Activated naive CD4-positive, alpha-beta T cell treated with anti-CD3 and anti-CD28 coated beads, Interleukin-2, amount 50 U/mL, for 16 hours (primary cell): ENCODE results near the gene ARPP21.

Experiments
- DNase-seq: peaks from one replicate; pipeline ENCODE4 v3.0.0-alpha.2; 2020

Gene ARPP21

DNA sequence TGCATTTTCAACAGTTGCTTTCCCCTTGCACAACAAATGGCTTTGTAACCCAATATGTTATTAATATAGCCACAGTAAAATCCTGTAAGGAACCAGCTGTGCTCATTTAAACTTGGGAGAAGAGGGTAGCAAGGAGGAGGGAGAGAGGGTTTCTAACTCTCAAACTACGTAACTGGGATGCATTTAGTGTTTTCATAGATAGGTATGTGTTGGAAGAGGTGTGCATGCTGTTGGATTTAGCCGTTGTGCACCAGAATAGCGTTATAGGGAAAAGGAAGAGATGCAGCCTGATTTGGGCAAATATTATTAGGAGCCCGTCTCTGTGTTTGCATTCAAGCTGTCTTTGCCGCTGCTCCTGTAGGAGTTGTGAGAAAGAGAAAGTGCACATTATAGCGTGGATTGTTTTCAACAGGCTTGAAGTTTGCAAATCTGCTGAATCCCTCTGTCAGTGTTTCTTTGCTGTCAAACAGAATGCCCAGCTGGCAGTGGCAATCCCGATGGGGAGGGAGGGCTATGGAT lies 39.4 kb downstream of the ARPP21 start:
- no peak for DNase-seq

DNA sequence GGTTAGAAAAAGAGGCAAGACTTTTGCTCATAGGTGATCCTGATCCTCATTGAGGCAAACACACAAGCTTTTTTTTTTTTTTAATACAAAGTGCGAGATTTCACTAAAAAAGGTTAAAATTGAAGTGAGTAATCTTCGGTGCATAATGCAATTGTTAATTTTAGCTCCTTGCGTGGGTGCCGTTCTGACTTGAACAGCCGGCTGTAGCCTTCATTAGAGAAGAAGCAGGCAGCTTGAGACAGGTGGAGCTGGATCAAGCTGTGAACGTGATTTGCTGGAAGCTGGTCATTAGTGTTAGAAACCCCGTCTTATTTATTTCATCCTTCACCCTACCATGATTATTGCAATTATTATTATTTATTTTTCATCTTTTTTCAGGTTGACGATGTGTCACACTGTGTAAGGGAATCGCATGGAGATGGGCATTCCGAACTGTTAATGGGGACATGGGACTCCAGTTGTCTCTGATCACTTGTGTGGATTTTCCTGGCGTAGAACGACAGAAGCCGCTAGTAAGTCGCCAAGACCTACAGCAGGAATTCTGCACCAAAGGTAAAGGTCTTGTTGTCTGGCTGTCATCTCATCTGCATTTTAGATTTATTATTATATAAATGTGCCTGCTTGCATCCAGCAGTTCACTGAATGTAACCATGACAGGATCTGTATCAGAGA lies 40.2 kb downstream of the ARPP21 start:
- no peak for DNase-seq

DNA sequence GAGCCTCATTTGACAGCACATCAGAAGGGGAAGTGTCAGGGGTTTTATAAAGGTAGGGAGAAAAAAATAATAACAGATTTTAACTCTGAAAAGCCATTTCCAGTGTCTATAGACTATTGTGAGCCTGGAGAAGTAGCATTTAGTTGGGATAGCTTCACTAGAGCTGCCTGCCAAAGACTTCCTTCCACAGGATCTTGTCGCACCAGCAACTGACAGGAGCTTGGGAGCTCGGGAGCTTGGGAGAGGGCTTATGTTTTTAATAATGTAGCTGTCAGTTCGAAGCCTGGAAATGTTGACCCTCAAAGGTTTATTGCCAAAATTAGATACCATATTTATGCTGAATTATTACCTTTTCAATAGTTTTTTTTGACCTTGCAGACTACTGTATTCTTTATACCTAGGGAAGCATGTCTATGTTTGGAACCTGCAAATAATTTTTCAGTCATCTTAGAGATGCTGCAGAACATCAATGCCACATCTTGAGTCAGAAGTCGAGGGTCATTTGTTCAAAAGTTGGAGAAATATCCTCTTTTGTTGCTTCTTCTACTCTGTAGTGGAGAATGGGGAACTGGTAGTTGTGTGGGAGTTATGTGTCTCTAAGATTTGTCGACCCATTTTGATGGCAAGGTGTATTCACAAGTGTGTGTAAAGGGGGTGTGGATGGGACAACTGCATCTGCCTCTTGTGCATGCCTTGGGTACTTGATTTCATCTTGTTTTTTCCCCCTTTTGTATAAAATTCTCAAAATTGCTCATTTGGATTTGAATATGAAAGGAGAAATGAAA lies 41.7 kb downstream of the ARPP21 start:
- DNase-seq = no peak

DNA sequence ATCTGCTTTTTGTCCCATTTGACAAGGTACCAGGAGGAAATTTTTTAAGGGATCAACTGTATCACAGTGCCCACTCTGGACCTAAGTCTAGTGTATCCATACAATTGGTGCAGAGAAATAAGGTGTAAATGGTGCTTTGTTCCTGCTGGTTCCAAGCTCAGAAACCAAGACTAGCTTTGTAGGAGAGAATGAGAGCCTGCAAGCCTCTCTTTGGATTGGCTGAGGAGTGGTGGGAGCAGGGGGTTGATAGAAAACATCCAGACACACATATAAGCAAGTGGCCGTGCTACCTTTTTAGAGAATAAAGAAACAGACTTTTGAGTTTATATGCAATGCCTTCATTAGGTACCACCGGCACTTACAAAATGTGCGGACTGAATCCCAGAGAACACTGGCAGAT lies 45.8 kb downstream of the ARPP21 start:
- DNase-seq = no peak

DNA sequence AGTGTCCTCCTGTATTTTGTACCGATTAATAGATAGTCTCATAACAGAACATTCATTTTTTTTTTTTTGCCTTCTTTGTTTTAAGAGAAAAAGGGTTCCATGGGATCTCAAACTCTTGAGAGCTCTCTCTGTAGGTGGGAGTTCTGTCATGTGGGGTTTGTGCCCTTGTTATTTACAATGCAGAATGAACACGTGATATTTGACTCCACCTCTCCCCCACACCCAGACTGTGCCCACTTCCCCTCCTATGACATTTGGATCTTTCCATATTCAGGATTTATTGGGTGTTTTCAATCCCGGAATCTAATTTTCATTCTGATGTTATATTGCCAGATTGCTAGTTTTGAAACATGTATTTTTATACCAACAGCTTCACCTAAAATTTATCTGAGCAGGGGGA lies 49.5 kb downstream of the ARPP21 start:
- no peak for DNase-seq

DNA sequence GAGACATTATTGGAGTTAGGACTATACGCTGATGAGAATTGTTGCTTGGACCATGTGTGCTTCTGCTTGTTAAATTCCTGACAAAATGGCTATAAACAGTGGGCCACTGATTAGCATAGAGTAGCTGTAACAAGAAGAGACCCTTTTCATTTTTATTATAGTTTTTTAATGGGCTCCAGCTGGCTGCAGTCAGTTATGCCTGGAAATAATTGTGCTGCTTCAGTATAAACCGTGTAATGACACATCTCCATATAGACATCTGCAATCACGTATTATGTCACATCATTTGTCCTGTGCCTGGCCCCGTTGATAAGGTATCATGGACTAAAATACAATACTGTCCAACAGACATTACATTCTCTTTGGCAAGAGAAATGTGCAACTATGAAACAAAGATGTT lies 50.9 kb downstream of the ARPP21 start:
- DNase-seq = no peak

DNA sequence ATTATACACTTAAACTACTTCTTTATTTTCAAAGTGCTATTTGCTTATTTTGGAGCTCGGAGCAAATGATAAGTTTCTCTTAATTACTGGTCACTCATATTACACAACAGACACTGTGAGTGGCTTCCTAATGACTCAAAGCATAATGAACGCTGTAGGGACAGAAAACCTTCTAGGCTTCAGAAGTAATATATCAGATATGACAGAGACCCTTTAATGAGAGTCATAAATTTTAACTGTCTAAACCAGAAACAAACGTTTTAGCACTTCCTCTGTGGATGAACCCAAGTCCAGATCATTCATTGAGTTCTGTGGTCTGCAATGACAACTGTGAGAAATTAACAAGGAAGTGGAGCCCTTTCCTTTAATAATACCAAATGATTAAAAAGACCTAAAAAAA lies 66.6 kb downstream of the ARPP21 start:
- DNase-seq = no peak

DNA sequence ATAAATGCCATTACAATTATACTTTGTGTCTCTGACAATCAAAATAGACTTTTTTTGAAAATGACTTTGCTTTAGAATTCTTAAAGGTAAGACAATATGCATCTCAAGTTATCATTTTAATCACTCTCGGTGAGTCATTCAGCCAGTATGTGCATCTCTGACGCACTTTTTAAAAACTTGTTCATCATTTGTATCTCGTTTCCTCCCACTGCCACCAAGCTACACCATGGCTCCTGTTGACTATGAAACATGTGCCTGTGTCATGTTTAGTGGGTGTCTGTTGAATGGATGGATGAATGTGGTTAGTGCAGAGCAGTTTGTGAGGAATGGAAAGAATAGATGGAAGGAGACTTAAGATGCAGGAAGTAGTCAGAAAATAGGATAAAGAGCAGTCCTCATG lies 68.6 kb downstream of the ARPP21 start:
- DNase-seq = no peak

DNA sequence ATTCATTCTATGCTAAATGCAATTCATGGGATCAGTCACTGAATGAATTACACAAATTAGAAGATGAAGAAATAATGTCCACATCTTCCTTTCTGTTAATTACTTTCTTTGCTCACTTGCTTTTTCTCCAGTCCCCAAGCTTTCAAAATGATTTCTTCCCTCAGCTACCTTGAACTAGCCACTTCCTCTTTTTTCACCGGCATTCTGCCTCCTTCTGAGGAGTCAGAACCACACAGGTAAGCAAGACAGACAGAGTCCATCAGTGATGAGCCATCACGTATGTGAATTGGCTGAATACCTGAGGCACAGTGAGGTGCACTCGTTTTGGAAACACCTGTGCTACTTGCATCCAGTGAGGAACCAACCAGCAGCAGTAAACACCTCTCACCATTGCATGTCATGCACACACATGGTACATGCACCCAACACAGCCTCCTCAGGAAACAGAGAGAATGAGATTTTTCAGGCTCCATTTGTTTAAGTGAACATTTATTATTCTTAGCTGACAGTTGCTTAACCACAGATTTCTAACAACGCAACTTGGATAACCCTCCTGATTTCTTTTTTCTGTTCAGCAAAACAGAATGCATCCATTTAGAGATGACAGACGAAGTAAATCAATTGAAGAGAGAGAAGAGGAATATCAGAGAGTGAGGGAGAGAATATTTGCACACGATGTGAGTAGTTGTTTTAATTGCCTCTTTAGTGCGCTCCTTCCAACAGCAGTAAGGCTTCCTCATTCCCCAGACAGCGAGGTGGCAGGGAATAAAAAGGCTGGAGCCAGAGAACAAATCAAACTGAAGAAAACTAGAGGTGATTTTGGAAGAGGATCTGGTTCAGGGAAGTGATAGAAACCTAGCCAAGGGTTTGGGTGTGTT lies 69.3 kb downstream of the ARPP21 start:
- DNase-seq = no peak

DNA sequence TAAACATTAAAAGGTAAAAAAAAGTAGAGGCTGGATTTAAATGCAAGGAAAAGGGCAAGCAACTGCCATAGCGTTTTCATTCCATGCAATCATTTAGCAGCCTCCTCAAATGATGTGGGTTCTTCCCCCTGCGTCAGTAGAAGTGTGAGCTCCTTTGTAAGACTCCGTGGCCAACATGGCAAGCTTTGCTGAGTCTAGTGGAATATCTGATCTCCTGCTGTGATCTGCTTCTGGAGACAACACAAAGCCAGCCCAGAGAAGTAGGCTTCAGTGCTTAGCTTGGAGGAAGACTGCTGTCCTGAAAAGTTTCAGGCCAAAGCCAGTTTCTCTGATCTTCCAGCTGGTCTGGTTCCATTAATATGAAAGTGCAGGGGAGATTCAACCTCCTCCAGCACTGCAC lies 70.4 kb downstream of the ARPP21 start:
- no peak for DNase-seq

DNA sequence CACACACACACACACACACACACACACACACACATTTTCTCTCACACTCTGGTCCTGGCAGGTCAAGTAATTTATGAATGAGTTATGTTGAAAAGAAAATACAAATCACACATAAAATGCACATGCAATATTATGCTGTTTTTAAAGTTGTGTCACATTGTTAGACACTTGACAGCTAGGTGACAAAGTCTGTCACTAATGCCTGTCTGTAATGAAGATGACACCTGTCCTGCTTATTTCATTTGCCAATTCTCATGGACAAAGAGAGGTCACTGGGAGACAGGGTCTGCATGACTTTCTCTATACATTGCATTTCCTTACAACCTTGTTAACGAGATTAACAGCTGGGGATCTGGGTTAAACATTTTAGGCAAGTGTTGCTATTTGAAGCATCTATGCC lies 71.2 kb downstream of the ARPP21 start:
- DNase-seq = no peak

DNA sequence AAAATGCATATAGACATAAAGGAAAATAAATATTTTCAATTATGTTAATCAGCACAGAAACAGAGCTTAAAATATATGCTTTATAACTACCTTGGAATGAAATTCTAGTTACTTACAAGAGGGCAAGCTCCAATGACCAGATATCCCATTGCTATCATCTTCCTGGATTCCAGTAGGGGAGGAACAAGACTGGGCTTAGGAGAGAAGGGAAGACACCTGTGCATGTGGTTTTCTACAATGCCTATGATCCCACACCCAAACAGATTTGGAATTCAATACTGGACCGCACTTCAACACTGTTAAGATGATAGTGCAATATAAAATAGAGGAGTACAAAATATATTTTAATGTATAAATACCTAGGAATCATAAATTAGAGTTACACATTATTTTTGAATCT lies 79.6 kb downstream of the ARPP21 start:
- DNase-seq = no peak

DNA sequence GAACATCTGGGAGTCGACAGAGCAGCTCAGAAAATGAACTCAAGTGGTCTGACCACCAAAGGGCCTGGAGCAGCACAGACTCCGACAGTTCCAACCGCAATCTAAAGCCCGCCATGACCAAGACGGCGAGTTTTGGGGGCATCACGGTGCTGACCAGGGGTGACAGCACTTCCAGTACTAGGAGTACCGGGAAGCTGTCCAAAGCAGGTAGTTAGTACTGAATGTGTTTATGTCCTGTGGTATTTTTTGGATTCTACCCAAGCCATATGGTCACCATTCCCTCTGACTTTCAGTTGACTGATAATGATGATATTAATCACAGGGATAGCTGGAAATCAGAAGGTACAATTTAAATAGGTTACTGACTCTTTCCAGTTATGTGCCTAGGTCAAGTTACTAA lies 82.3 kb downstream of the ARPP21 start:
- no peak for DNase-seq

DNA sequence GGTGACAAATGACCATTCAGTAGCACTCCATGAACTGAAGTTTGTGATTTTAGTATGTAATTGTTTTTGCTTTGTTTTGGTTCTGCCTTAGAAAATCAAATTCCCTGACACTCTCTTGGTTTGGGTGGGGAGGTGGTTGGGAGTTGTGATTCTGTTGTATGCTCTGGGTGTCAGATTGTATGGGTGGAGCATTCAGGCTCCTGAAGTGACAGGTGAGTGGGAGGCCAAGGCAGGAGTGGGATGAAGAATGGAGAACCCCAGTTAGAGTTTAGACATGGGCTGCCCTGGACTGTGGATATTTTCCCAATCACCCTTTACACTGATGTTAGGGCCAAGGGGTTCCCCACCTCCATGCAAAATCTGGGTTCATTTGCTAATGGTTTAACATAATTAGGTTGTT lies 83.6 kb downstream of the ARPP21 start:
- no peak for DNase-seq

DNA sequence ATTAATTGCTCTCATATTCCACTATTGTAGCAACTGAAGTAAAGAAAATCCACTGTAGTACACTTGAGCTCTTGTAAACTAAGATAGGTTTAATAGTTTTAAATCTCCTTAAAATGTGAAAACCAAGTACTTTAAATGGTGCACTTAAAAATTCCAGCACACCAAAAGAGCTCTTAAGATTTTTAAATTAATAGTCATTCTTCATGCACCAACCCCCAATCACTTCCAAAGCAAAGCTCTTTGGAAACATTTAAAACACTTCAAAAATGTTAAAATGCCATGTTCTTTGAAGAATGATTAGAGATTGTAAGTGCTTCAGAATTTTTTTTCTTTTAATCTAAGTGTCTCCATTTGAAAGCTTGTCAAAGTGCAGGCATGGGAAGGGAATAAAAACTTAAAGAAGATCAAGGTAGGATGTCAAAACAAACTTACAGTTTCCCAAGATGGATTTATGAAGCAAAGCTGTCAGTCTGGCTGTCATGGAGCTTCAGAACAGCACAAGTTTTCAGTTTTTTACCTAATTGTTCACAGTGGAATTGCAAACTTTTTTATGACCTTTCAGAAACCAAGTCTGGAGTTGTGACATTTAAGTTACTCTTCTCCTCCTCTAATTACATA lies 84.3 kb downstream of the ARPP21 start:
- DNase-seq = no peak

DNA sequence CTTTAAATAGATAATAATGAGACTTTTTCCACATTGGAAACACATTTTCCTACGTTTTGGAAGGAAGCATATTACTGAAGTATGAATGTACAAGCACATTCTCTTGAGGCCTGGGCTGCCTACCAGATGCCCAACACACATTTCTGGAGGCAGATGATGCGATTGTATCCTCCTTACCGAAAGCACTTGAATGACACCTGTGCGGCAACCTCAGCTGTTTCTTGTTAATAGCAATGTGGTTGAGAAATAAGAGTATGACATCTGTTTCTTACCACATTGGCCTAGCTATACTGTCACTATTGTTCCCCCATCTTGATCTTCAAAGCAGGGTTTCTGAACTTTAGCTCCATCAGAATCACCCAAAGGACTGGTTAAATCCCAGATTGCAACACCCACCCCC lies 84.8 kb downstream of the ARPP21 start:
- DNase-seq = no peak

DNA sequence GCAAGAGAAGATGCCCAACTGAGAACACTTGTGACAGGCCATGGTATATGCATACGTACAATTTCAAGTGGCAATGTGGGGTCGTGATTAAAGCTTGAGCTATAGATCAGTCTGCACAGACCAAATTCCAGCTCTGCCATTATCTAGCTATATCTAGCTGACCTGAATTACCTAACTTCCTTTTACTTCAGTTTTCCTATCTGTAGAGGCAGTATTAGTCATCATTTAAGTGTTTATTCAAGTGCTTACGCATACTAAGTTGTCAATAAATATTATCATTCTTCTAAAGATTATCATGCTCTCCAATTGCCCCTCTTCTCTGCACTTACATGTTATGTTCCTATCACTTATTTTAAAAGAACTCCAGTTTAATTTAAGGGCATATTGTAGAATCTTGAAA lies 87.9 kb downstream of the ARPP21 start:
- DNase-seq = no peak

DNA sequence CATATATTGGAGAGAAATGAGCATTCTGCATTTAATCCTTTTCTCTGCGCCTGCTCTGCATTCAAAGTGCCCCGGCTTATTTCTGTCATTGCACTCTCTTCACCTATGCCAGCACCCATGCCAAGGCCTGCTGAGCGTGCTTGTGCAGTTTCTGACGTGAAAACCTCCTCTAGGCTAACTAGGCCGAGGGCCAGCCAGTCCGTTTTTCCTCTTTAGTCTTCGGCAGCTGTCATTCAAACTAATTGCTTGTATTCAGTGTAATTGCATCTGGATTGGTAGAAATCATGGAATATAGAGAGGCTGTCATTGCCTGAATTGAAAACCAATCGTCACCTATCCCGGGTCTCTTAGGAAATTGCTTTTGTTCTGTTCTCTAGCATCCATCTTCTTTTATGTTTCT lies 94.0 kb downstream of the ARPP21 start:
- no peak for DNase-seq

DNA sequence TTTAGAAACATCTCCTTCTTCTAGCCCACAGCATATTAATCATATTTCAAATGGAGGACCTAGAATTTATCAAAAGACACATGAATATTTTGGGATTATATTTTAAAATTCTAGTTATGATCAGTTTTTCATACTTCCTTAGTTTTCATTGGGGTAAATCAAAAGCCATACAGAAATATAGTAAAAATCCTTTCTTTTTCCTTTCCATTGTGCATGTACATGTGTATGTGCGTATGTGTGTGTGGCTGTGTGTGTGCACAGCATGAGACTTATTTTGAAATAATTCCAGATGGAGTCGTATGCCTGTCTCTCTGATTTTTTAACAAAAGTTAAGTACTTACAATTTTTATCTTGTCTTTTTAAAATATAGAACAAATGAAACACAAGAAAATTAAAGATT lies 94.5 kb downstream of the ARPP21 start:
- no peak for DNase-seq

DNA sequence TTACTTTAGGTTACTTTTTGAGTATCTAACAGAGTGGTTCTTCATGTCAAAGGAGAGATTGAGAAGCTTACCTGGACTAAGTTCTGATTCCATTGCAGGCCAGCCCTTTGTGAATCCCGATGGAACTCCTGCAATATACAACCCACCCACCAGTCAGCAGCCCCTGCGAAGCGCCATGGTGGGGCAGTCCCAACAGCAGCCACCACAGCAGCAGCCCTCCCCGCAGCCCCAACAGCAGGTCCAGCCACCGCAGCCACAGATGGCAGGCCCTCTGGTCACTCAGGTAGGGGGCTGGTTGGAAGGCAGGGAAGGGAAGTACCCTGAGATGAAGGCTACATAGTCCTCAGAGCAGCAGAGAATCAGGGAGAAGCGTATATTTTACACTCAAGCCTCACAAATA lies 97.8 kb downstream of the ARPP21 start:
- DNase-seq = no peak

DNA sequence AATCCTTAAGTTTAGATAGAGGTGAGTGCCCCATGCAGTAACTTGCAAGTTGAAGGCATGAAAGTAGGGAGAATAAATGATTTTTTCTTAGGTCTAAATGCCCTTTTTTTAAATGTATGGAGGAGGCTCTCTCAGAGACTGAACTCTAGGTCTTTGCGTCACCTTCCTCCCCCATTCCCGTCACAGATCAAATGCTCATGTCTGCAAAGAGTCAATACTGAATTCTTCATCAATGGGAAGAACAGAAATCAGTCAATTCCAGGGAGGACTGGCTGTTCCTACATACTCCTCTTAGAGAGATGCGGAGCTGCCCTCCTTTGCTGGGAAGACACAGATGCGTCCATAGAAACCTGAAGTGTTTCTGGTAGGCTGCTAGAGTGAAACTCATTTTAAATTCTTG lies 98.2 kb downstream of the ARPP21 start:
- DNase-seq = no peak

DNA sequence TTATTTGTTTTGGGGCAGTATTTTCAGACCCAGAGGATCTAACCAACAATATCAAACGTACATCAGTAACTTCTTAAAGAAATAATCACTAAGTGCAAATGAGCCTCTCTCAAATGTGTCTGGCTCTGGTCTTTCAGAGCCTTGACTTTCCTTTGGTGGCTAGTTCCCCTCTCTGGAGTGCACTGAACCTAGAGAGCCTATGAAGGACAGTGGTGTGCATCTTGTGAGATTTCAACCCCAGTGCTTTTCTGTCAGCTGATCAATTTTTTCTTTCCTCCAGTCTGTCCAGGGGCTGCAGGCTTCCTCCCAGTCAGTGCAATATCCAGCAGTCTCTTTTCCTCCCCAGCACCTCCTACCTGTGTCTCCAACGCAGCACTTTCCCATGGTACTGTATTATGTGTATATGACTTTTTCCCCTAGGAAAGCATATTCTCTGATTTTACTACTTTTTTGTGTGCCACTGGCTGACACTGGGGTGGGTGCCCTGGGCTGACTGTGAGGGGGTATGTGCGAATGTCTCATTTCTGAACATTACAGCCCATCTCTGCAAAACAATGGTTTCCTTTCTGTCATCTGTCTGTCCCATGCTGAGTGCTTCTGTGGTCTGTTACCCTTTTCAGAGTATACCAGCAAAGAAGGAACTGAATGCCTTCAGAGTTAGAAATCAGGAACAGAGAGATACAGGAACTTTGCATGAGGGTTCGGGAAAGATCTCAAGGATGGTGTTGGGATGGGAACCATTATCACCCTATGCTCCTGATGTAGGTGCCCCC lies 98.8 kb downstream of the ARPP21 start:
- no peak for DNase-seq
